GM12878 (cell line): Measurements from ENCODE around the gene MRPL36. TPM values are rescaled to one million over a fixed set of nuclear protein-coding genes. Genes with fewer than 3 reads are reported as not detected.

Source experiments
- ATAC-seq: fragments of 200-7000 bp; cut with Tn5 transposase; 3 replicates; pipeline ENCODE4 v1.9.1; 2020; ENCODE audit warnings: mild to moderate bottlenecking, moderate library complexity
- BruUV-seq: library from RNA; stranded (reverse); fragments of 400-500 nt; replicated peaks from 2 replicates; lab custom pipeline; 2021; lab: Mats Ljungman, UMichigan
- CTCF ChIA-PET: fragments of 300-600 bp; sonication (Branson Sonifier 250); formaldehyde crosslinking; extraction: SDS; loops from one replicate; lab custom pipeline; 2021; ENCODE audit warnings: inconsistent platforms; lab: Yijun Ruan, JAX
- POLR2A ChIA-PET: fragments of 350-600 bp; formaldehyde crosslinking; extraction: SDS; loops from one replicate; lab custom pipeline; 2021; ENCODE audit warnings: inconsistent platforms; lab: Charles Lee
- RAD21 ChIA-PET: fragments of 300-600 bp; sonication (Branson Sonifier 250); formaldehyde crosslinking; loops from one replicate; lab custom pipeline; 2023; ENCODE audit warnings: antibody characterized with exemption; ENCODE audit not compliant: unreplicated experiment; lab: Charles Lee
- SMC1A ChIA-PET: fragments of 300-600 bp; sonication (Branson Sonifier 250); formaldehyde crosslinking; loops from one replicate; lab custom pipeline; 2023; ENCODE audit not compliant: unreplicated experiment, uncharacterized antibody; lab: Charles Lee
- DNase-seq: peaks from one replicate; pipeline ENCODE4 v3.0.0-alpha.2; 2011; ENCODE audit warnings: low read depth, low spot score
- FAIRE-seq: peaks from 3 replicates; lab custom pipeline; 2011; peaks lifted over from hg19 to GRCh38; lab: Jason Lieb, UNC
- H2AFZ ChIP-seq: 2 replicates; pipeline ENCODE4 v1.6.0; 2011; ENCODE audit warnings: low read depth, low read length, control low read depth; ENCODE audit not compliant: control insufficient read depth
- H3K27ac ChIP-seq: 2 replicates; pipeline ENCODE4 v1.5.1; 2011; ENCODE audit warnings: control low read depth; ENCODE audit not compliant: control insufficient read depth, insufficient read depth
- H3K27me3 ChIP-seq, 2 experiments: replicated peaks in 1 of 2; 2 replicates each; pipeline versions ENCODE4 v1.6.0 to v1.6.1; 2011; ENCODE audit warnings: low read length in 1 of 2; ENCODE audit not compliant: control insufficient read depth in 2 of 2, insufficient read depth in 2 of 2
- H3K36me3 ChIP-seq, 2 experiments: 2 replicates each; pipeline ENCODE4 v1.5.1; 2011; ENCODE audit warnings: low read length in 1 of 2; ENCODE audit not compliant: control insufficient read depth in 2 of 2, insufficient read depth in 2 of 2
- H3K4me1 ChIP-seq: 2 replicates; pipeline ENCODE4 v1.6.1; 2011; ENCODE audit warnings: mild to moderate bottlenecking, low read length, moderate library complexity, mixed read lengths; ENCODE audit not compliant: control insufficient read depth, insufficient read depth
- H3K4me2 ChIP-seq: 2 replicates; pipeline ENCODE4 v1.6.0; 2011; ENCODE audit warnings: control low read depth; ENCODE audit not compliant: control insufficient read depth, insufficient read depth
- H3K4me3 ChIP-seq: fragments of 200-600 bp; sonication (generic); 2 replicates; pipeline ENCODE4 v1.5.1; 2016
- H3K79me2 ChIP-seq: 2 replicates; pipeline ENCODE4 v1.6.0; 2011; ENCODE audit warnings: low read length; ENCODE audit not compliant: control insufficient read depth, insufficient read depth
- H3K9ac ChIP-seq: 2 replicates; pipeline ENCODE4 v1.8.0; 2011; ENCODE audit warnings: low read length, control low read depth, mixed read lengths; ENCODE audit not compliant: control insufficient read depth, insufficient read depth
- H3K9me3 ChIP-seq: replicated peaks from 3 replicates; pipeline ENCODE4 v1.5.1; 2011; ENCODE audit warnings: mild to moderate bottlenecking, low read length; ENCODE audit not compliant: control insufficient read depth, insufficient read depth
- H4K20me1 ChIP-seq: 2 replicates; pipeline ENCODE4 v1.6.0; 2011; ENCODE audit not compliant: control insufficient read depth, insufficient read depth
- CEBPB ChIP-seq, 2 experiments: fragments of 150-350 bp in 1 of 2; IDR thresholded peaks; 2 replicates each; pipeline ENCODE4 v1.6.1; 2012 to 2014; ENCODE audit warnings: low read depth in 2 of 2, low read length in 2 of 2, borderline replicate concordance in 1 of 2, inconsistent platforms in 1 of 2
- CHD1 ChIP-seq: IDR thresholded peaks from 2 replicates; pipeline ENCODE4 v1.6.1; 2012; ENCODE audit warnings: low read depth, low read length, improper control_type of control experiment
- DPF2 ChIP-seq: fragments of 450-650 bp; IDR thresholded peaks from 2 replicates; pipeline ENCODE4 v1.6.1; 2017; ENCODE audit warnings: mild to moderate bottlenecking
- ETV6 ChIP-seq, 2 experiments: fragments of 450-650 bp in 1 of 2; IDR thresholded peaks in 1 of 2; conservative IDR thresholded peaks in 1 of 2; 2 replicates each; pipeline ENCODE4 v1.6.1; 2014; ENCODE audit warnings: antibody characterized with exemption in 1 of 2, borderline replicate concordance in 1 of 2, low read depth in 1 of 2, mild to moderate bottlenecking in 1 of 2, moderate library complexity in 1 of 2
- FOS ChIP-seq: IDR thresholded peaks from 3 replicates; pipeline ENCODE4 v1.6.1; 2011; ENCODE audit warnings: borderline replicate concordance; ENCODE audit not compliant: insufficient read length; ENCODE audit errors: extremely low read depth
- HDAC6 ChIP-seq: fragments of 200-600 bp; sonication (generic); IDR thresholded peaks from one replicate; pipeline ENCODE4 v1.8.0; 2017; ENCODE audit warnings: antibody characterized with exemption; ENCODE audit not compliant: unreplicated experiment
- KDM1A ChIP-seq: fragments of 200-600 bp; sonication (generic); IDR thresholded peaks from 2 replicates; pipeline ENCODE4 v1.6.1; 2016; ENCODE audit warnings: borderline replicate concordance
- NR2C1 ChIP-seq: fragments of 450-650 bp; IDR thresholded peaks from 2 replicates; pipeline ENCODE4 v1.6.1; 2017; ENCODE audit warnings: antibody characterized with exemption, mild to moderate bottlenecking, moderate library complexity
- NR2F1 ChIP-seq: fragments of 450-650 bp; conservative IDR thresholded peaks from 2 replicates; pipeline ENCODE4 v1.6.1; 2017; ENCODE audit warnings: mild to moderate bottlenecking
- SREBF2 ChIP-seq: IDR thresholded peaks from 2 replicates; pipeline ENCODE4 v1.6.1; 2012; ENCODE audit warnings: mild to moderate bottlenecking, low read length
- SRF ChIP-seq, 2 experiments: IDR thresholded peaks; 2 replicates each; pipeline ENCODE4 v1.6.1; 2011; ENCODE audit warnings: low read depth in 2 of 2, low read length in 2 of 2, mild to moderate bottlenecking in 1 of 2, moderate library complexity in 1 of 2
- STAT3 ChIP-seq: IDR thresholded peaks from 2 replicates; pipeline ENCODE4 v1.6.1; 2011; ENCODE audit warnings: low read depth, low read length, improper control_type of control experiment
- TCF7 ChIP-seq: IDR thresholded peaks from 2 replicates; pipeline ENCODE4 v1.6.1; 2014; ENCODE audit warnings: antibody characterized with exemption, borderline replicate concordance
- ZNF274 ChIP-seq: IDR thresholded peaks from one replicate; pipeline ENCODE4 v1.8.0; 2011; ENCODE audit not compliant: insufficient read length, insufficient read depth
- WGBS: methylation state at CpG from one replicate; pipeline ENCODE4 v1.1.6; 2016; ENCODE audit warnings: low lambda C conversion rate; ENCODE audit not compliant: insufficient replicate concordance, insufficient coverage; ENCODE audit errors: missing lambda C conversion rate; 5-methylcytosine and 5-hydroxymethylcytosine counted together
- in situ Hi-C: fragments of 300-500 bp; cut with MboI; formaldehyde crosslinking; loops from 9 replicates; pipeline ENCODE4 v1.14.3; 2018; ENCODE audit warnings: mixed read lengths
- intact Hi-C: fragments of 100-400 bp; cut with micrococcal nuclease; formaldehyde crosslinking; loops from one replicate; pipeline ENCODE4 v1.14.2; 2022; ENCODE audit not compliant: unreplicated experiment
- polyA plus RNA-seq, 11 experiments: library from polyadenylated mRNA; depleted of rRNA in 4 of 11; unstranded in 6 of 11; stranded (reverse) in 5 of 11; fragments of >200 nt; fragmentation: Nextera tagmentation in 4 of 11; fragmentation: Illumina TruSeq in 1 of 11; extraction: Ambion mirVana in 4 of 11; extraction: Trizol in 1 of 11; gene quantifications; 1 replicate in 1 of 11; 2 replicates in 10 of 11; pipeline versions ENCODE4 v1.2.1 to v1.2.3, GENCODE V29; 2011 to 2016; ENCODE audit warnings: inconsistent platforms in 2 of 11, missing spikeins in 2 of 11, low read depth in 1 of 11
- total RNA-seq, 4 experiments: library from RNA; depleted of rRNA in 3 of 4; stranded (reverse); fragments of >200 nt in 3 of 4; fragmentation: Illumina TruSeq in 1 of 4; extraction: Trizol in 1 of 4; gene quantifications; 2 replicates each; pipeline versions ENCODE4 v1.2.1 to v1.2.3, GENCODE V29; 2013 to 2021
- TF ChIP-seq, protein P1 (sequence below): fragments of 450-650 bp; IDR thresholded peaks from 2 replicates; pipeline ENCODE4 v1.6.1; 2017; ENCODE audit warnings: mild to moderate bottlenecking
- TF ChIP-seq, protein P2 (sequence below): IDR thresholded peaks from 2 replicates; pipeline ENCODE4 v1.6.1; 2011; ENCODE audit warnings: borderline replicate concordance, low read depth, mild to moderate bottlenecking, moderate library complexity, low read length; ENCODE audit not compliant: insufficient read depth, poor library complexity, severe bottlenecking
- TF ChIP-seq, protein P3 (sequence below): fragments of 450-650 bp; IDR thresholded peaks from 2 replicates; pipeline ENCODE4 v1.6.1; 2018; ENCODE audit warnings: mild to moderate bottlenecking, low read depth, moderate library complexity; ENCODE audit not compliant: partially characterized antibody

MRPL36 gene
- total and polyA plus RNA-seq, 10 of the 15 experiments (the other 5 are each of a cell fraction or from before 2014, with no cell fraction given) = 89.2 to 559 (median 152) TPM

DNA sequence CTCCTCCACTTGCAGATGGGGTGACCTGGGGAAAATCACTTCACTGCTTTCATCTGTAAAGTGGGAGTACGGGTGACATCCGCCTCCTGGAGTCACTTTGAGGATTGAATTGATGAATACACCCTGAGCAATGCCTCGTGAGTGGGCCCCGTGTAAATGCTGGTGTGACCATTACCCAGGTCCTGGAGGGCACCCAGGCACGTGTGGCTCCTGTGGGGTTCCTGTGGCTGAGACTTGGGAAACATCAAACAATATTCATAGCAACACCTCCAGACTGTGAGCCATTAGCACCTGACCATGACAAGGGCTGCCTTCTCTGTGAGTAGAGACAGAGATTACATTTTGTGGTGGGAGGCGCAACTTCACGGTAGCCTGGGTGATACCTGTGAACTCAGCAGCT lies 11.4 kb downstream of the MRPL36 start (continued):
- no peak for TF ChIP-seq CEBPB (IDR thresholded peaks at IDR 0.05; ENCODE audit: borderline replicate concordance in 1 of 2, low read depth in 2 of 2, low read length in 2 of 2)
- TF ChIP-seq SREBF2 = no peak
- no peak for TF ChIP-seq KDM1A
- TF ChIP-seq NR2C1 = no peak
- no peak for TF ChIP-seq SRF (IDR thresholded peaks at IDR 0.05; ENCODE audit: low read depth in 2 of 2, low read length in 2 of 2)
- no peak for TF ChIP-seq HDAC6
- TF ChIP-seq, protein P1, sequence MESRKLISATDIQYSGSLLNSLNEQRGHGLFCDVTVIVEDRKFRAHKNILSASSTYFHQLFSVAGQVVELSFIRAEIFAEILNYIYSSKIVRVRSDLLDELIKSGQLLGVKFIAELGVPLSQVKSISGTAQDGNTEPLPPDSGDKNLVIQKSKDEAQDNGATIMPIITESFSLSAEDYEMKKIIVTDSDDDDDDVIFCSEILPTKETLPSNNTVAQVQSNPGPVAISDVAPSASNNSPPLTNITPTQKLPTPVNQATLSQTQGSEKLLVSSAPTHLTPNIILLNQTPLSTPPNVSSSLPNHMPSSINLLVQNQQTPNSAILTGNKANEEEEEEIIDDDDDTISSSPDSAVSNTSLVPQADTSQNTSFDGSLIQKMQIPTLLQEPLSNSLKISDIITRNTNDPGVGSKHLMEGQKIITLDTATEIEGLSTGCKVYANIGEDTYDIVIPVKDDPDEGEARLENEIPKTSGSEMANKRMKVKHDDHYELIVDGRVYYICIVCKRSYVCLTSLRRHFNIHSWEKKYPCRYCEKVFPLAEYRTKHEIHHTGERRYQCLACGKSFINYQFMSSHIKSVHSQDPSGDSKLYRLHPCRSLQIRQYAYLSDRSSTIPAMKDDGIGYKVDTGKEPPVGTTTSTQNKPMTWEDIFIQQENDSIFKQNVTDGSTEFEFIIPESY = 0 out of 2 replicates have a peak, but pooled peaks have one; percentile 15
- no peak for TF ChIP-seq FOS
- TF ChIP-seq NR2F1 = peak; percentile 29; the same call in 1 of the 2 replicates

DNA sequence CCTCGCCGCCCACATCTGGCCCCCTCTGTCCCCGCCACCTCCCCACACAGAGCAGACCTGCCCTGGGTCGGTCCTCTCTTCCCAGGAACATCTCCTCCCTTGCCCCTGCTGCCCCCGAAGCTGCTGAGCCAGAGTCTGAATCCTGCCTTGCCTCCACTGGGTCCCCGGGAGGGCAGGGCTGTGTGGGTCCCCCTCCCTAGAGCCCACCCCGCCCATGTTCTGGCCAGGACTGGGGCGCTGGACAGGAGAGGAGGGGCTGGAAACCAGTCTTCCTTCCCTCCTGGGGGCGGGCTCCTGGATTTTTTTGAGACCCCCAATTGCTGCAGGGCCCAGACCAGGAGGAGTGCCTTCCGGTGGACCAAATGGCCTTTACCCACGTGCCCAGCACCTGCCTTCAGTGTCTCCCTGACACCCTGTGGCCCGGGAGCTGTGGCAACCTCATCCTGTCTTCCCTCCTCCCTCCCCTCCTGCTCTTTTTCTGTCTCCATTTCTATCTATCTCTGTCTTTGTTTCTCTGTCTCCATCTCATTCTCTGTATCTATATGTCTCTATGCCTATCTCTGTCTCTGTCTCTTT lies 12.1 kb downstream of the MRPL36 start:
- RAD21 ChIA-PET = no interaction called here
- Histone ChIP-seq H4K20me1 (no peaks in the 10 kb centered on the region), H3K4me1 (peaks cover 62% of the 10 kb centered on the region), H3K79me2 (no peaks in the 10 kb centered on the region), H2AFZ (no peak overlapping the region), H3K36me3 (no peaks in the 10 kb centered on the region), H3K9me3 (no peaks in the 10 kb centered on the region; the same call in 2 of the 3 replicates), H3K27me3 (no peaks in the 10 kb centered on the region), H3K27ac (no peak overlapping the region), H3K4me2 (no peak overlapping the region), H3K4me3 (no peak overlapping the region), H3K9ac (no peak overlapping the region)
- 94% methylated on average over 12 of the region's 12 CpGs for WGBS
- POLR2A ChIA-PET = no interaction called here
- FAIRE-seq = no peak
- BruUV-seq = no TSS peak
- no peak for ATAC-seq
- DNase-seq = no peak
- SMC1A ChIA-PET = no interaction called here
- CTCF ChIA-PET = no interaction called here
- in situ Hi-C loops = no loop called here
- intact Hi-C loops = no loop called here
- TF ChIP-seq ZNF274 (no peak), CHD1 (no peak), STAT3 (no peak), ETV6 (conservative IDR thresholded peaks at IDR 0.05 in 1 of 2, IDR thresholded peaks at IDR 0.05 in 1 of 2; ENCODE audit: borderline replicate concordance in 1 of 2, low read depth in 1 of 2) (no peak), FOS (no peak), DPF2 (no peak), TCF7 (no peak)
- TF ChIP-seq, protein P2, sequence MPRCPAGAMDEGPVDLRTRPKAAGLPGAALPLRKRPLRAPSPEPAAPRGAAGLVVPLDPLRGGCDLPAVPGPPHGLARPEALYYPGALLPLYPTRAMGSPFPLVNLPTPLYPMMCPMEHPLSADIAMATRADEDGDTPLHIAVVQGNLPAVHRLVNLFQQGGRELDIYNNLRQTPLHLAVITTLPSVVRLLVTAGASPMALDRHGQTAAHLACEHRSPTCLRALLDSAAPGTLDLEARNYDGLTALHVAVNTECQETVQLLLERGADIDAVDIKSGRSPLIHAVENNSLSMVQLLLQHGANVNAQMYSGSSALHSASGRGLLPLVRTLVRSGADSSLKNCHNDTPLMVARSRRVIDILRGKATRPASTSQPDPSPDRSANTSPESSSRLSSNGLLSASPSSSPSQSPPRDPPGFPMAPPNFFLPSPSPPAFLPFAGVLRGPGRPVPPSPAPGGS = no peak
- TF ChIP-seq, protein P3, sequence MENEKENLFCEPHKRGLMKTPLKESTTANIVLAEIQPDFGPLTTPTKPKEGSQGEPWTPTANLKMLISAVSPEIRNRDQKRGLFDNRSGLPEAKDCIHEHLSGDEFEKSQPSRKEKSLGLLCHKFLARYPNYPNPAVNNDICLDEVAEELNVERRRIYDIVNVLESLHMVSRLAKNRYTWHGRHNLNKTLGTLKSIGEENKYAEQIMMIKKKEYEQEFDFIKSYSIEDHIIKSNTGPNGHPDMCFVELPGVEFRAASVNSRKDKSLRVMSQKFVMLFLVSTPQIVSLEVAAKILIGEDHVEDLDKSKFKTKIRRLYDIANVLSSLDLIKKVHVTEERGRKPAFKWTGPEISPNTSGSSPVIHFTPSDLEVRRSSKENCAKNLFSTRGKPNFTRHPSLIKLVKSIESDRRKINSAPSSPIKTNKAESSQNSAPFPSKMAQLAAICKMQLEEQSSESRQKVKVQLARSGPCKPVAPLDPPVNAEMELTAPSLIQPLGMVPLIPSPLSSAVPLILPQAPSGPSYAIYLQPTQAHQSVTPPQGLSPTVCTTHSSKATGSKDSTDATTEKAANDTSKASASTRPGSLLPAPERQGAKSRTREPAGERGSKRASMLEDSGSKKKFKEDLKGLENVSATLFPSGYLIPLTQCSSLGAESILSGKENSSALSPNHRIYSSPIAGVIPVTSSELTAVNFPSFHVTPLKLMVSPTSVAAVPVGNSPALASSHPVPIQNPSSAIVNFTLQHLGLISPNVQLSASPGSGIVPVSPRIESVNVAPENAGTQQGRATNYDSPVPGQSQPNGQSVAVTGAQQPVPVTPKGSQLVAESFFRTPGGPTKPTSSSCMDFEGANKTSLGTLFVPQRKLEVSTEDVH = no peak
